C4-2B (cell line): ENCODE measurements around the gene PLG.
"Not testable (repeated sequence)": the region's sequence is repeated elsewhere in the genome, so short reads cannot be mapped to it uniquely, and the experiment has no call there.

Experiments used
- H3K27ac ChIP-seq: fragments of 450-650 bp; 2 replicates; pipeline ENCODE4 v1.5.1; 2017
- ZFX ChIP-seq: fragments of 450-650 bp; IDR thresholded peaks from 2 replicates; pipeline ENCODE4 v1.6.1; 2017
- TF ChIP-seq, protein P1 (sequence below): fragments of 450-650 bp; conservative IDR thresholded peaks from 2 replicates; pipeline ENCODE4 v1.5.1; 2017; ENCODE audit warnings: mild to moderate bottlenecking

PLG gene

GRCh38 chr6:160692369-160692959 lies 9.6 kb upstream of the PLG start:
- TF ChIP-seq, protein P1, sequence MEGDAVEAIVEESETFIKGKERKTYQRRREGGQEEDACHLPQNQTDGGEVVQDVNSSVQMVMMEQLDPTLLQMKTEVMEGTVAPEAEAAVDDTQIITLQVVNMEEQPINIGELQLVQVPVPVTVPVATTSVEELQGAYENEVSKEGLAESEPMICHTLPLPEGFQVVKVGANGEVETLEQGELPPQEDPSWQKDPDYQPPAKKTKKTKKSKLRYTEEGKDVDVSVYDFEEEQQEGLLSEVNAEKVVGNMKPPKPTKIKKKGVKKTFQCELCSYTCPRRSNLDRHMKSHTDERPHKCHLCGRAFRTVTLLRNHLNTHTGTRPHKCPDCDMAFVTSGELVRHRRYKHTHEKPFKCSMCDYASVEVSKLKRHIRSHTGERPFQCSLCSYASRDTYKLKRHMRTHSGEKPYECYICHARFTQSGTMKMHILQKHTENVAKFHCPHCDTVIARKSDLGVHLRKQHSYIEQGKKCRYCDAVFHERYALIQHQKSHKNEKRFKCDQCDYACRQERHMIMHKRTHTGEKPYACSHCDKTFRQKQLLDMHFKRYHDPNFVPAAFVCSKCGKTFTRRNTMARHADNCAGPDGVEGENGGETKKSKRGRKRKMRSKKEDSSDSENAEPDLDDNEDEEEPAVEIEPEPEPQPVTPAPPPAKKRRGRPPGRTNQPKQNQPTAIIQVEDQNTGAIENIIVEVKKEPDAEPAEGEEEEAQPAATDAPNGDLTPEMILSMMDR, result peak; percentile 25
- TF ChIP-seq ZFX, result no peak
- H3K27ac ChIP-seq, result no peak overlapping the region

DNA sequence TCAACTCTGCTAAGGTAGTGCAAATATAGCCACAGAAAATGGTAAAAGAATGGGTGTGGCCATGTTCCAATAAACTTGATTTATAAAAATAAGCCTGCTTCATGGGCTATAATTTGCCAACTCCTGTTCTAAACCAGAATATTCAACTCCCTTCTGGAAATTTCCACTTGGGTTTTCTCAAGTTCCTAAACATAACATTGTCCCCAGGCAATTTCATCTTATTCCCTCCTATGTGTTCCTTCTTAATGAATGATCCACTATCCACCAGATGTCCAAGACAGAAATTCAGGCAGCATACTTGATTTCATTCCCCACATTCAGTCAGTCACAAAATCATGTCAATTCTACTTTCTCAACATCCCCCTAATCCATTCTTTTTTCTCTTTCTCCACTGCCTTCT lies 7.0 kb upstream of the PLG start:
- not testable (repeated sequence) for H3K27ac ChIP-seq

DNA sequence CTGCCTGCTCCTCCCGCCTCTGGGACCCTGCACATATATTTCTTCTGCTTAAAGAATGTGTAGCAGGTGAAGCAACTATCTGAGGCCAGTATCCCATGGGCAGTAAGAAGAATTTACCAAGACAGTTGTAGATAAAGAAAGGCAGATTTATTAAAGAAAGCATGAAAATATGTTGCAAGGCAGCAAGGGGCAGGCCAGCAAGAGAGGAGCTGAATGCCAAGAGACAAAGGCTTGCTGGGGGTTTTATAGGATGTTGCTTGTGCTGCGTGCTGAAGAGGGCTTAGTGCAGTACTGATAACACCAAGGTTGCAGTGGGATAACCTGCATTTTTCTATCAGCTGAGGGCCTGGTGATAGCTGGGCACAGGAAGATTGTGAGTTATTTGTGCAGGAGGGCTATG lies 6.4 kb upstream of the PLG start:
- H3K27ac ChIP-seq, result not testable (repeated sequence)

GRCh38 chr6:160696884-160697283 lies 5.2 kb upstream of the PLG start:
- not testable (repeated sequence) for H3K27ac ChIP-seq

DNA sequence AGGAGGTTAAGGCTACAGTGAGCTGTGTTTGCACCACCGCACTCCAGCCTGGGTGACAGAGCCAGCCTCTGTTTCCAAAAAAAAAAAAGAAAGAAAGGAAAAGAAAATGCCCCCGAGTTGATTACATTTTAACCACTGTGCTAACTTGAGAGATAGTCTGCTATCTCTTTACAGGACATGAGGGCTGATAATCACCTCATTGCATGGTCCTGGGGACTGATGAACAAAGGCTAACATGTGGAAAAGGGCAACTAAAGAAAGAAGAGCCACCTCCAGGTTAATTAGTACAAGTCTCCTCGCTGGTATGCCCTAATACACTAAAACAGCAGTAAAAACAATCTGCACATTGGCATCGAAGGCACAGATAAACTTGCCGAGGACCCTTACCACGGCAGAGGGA lies 4.2 kb upstream of the PLG start:
- H3K27ac ChIP-seq, result no peak overlapping the region
- TF ChIP-seq ZFX, result no peak
- TF ChIP-seq, protein P1, result no peak

- not testable (repeated sequence) for H3K27ac ChIP-seq
Measured at GRCh38 chr6:160704688-160705087, 2.6 kb downstream of the PLG start.

- H3K27ac ChIP-seq, result not testable (repeated sequence)
Measured at GRCh38 chr6:160708993-160709392, 6.9 kb downstream of the PLG start.

- no peak for TF ChIP-seq ZFX
Measured at GRCh38 chr6:160714731-160715316, 12.8 kb downstream of the PLG start.

DNA sequence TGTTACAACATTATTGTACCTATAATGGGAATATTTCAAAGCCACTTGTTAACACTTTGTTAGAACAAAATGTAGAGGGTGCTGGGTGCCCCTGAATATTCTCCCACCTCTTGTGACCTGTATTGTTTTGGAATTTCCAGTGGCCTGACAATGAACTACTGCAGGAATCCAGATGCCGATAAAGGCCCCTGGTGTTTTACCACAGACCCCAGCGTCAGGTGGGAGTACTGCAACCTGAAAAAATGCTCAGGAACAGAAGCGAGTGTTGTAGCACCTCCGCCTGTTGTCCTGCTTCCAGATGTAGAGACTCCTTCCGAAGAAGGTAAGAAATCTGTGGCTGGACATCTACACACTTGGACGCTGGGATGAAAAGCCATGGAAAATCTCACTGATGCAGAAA lies 28.9 kb downstream of the PLG start:
- no peak overlapping the region for H3K27ac ChIP-seq
- no peak for TF ChIP-seq ZFX
- TF ChIP-seq, protein P1, result peak; percentile 32

More at GRCh38 chr6:160714731-160715316, 12.8 kb downstream of the PLG start:
- H3K27ac ChIP-seq, result no peak overlapping the region

- TF ChIP-seq, protein P1, result peak; percentile 79
- TF ChIP-seq ZFX, result no peak
- H3K27ac ChIP-seq, result no peak overlapping the region
Measured at GRCh38 chr6:160733050-160733646, 31.1 kb downstream of the PLG start.

- TF ChIP-seq, protein P1, result no peak
- no peak for TF ChIP-seq ZFX
Measured at GRCh38 chr6:160734627-160735026, 32.6 kb downstream of the PLG start.

More at GRCh38 chr6:160734627-160735026, 32.6 kb downstream of the PLG start:
- H3K27ac ChIP-seq, result no peak overlapping the region
